Measurements from ENCODE around the gene GPR148. TPM values are rescaled to one million over a fixed set of nuclear protein-coding genes. Genes with fewer than 3 reads are reported as not detected.

GPR148 gene
- total and polyA plus RNA-seq, 2 of the 8 experiments (the other 6 are each of a cell fraction or from before 2014, with no cell fraction given) = 0.05 TPM; not detected in 1

DNA sequence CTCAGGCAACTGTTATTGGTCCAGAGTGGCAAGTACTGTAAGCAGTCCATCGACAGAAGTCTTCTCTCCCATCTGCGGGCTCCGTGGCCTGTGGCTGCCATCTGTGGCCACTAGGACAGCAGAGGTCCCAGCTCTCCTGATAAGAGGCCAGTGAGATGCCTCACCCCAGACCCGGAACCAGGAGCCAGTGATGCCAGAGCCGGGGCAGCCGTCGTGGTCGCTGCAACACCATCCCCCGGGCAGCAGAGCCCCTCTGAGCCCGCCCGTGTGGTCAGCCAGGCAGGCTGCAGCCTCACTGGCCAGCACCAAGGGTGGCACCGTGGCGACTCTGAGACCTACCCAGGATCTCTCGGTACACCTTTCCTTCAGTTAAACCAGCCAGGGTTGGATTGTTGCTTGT lies 8.7 kb downstream of the GPR148 start (continued):
- TF ChIP-seq, protein P1, sequence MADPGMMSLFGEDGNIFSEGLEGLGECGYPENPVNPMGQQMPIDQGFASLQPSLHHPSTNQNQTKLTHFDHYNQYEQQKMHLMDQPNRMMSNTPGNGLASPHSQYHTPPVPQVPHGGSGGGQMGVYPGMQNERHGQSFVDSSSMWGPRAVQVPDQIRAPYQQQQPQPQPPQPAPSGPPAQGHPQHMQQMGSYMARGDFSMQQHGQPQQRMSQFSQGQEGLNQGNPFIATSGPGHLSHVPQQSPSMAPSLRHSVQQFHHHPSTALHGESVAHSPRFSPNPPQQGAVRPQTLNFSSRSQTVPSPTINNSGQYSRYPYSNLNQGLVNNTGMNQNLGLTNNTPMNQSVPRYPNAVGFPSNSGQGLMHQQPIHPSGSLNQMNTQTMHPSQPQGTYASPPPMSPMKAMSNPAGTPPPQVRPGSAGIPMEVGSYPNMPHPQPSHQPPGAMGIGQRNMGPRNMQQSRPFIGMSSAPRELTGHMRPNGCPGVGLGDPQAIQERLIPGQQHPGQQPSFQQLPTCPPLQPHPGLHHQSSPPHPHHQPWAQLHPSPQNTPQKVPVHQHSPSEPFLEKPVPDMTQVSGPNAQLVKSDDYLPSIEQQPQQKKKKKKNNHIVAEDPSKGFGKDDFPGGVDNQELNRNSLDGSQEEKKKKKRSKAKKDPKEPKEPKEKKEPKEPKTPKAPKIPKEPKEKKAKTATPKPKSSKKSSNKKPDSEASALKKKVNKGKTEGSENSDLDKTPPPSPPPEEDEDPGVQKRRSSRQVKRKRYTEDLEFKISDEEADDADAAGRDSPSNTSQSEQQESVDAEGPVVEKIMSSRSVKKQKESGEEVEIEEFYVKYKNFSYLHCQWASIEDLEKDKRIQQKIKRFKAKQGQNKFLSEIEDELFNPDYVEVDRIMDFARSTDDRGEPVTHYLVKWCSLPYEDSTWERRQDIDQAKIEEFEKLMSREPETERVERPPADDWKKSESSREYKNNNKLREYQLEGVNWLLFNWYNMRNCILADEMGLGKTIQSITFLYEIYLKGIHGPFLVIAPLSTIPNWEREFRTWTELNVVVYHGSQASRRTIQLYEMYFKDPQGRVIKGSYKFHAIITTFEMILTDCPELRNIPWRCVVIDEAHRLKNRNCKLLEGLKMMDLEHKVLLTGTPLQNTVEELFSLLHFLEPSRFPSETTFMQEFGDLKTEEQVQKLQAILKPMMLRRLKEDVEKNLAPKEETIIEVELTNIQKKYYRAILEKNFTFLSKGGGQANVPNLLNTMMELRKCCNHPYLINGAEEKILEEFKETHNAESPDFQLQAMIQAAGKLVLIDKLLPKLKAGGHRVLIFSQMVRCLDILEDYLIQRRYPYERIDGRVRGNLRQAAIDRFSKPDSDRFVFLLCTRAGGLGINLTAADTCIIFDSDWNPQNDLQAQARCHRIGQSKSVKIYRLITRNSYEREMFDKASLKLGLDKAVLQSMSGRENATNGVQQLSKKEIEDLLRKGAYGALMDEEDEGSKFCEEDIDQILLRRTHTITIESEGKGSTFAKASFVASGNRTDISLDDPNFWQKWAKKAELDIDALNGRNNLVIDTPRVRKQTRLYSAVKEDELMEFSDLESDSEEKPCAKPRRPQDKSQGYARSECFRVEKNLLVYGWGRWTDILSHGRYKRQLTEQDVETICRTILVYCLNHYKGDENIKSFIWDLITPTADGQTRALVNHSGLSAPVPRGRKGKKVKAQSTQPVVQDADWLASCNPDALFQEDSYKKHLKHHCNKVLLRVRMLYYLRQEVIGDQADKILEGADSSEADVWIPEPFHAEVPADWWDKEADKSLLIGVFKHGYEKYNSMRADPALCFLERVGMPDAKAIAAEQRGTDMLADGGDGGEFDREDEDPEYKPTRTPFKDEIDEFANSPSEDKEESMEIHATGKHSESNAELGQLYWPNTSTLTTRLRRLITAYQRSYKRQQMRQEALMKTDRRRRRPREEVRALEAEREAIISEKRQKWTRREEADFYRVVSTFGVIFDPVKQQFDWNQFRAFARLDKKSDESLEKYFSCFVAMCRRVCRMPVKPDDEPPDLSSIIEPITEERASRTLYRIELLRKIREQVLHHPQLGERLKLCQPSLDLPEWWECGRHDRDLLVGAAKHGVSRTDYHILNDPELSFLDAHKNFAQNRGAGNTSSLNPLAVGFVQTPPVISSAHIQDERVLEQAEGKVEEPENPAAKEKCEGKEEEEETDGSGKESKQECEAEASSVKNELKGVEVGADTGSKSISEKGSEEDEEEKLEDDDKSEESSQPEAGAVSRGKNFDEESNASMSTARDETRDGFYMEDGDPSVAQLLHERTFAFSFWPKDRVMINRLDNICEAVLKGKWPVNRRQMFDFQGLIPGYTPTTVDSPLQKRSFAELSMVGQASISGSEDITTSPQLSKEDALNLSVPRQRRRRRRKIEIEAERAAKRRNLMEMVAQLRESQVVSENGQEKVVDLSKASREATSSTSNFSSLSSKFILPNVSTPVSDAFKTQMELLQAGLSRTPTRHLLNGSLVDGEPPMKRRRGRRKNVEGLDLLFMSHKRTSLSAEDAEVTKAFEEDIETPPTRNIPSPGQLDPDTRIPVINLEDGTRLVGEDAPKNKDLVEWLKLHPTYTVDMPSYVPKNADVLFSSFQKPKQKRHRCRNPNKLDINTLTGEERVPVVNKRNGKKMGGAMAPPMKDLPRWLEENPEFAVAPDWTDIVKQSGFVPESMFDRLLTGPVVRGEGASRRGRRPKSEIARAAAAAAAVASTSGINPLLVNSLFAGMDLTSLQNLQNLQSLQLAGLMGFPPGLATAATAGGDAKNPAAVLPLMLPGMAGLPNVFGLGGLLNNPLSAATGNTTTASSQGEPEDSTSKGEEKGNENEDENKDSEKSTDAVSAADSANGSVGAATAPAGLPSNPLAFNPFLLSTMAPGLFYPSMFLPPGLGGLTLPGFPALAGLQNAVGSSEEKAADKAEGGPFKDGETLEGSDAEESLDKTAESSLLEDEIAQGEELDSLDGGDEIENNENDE (IDR thresholded peaks at IDR 0.05; ENCODE audit: insufficient replicate concordance, low read length) = no peak
- no peak for TF ChIP-seq JUN (IDR thresholded peaks at IDR 0.05; ENCODE audit: low read depth, low read length)
- TF ChIP-seq, protein P2, sequence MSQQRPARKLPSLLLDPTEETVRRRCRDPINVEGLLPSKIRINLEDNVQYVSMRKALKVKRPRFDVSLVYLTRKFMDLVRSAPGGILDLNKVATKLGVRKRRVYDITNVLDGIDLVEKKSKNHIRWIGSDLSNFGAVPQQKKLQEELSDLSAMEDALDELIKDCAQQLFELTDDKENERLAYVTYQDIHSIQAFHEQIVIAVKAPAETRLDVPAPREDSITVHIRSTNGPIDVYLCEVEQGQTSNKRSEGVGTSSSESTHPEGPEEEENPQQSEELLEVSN (IDR thresholded peaks at IDR 0.05) = no peak
- TF ChIP-seq POLR2A (IDR thresholded peaks at IDR 0.05; ENCODE audit: control extremely low read depth in 1 of 2, low read depth in 2 of 2, low read length in 2 of 2) = no peak
- TF ChIP-seq BCL11A (IDR thresholded peaks at IDR 0.05; ENCODE audit: low read depth in 2 of 2, low read length in 2 of 2) = no peak
- TF ChIP-seq TEAD4 (IDR thresholded peaks at IDR 0.05; ENCODE audit: low read depth, low read length) = no peak
- TF ChIP-seq SP2 (IDR thresholded peaks at IDR 0.05; ENCODE audit: low read length) = no peak
- no peak for TF ChIP-seq SAP30 (IDR thresholded peaks at IDR 0.05; ENCODE audit: insufficient read depth, insufficient replicate concordance, low read length)
- TF ChIP-seq KDM4A (IDR thresholded peaks at IDR 0.05; ENCODE audit: low read depth, low read length, severe bottlenecking) = no peak

Data from H1 (cell line).